Left ventricle myocardium inferior (tissue), 1 donor: ENCODE measurements around the gene TCF7L1. TPM values are rescaled to one million over a fixed set of nuclear protein-coding genes. Genes with fewer than 3 reads are reported as not detected.
"Not testable (repeated sequence)": the region's sequence is repeated elsewhere in the genome, so short reads cannot be mapped to it uniquely, and the experiment has no call there.

ENCODE experiments used
- DNase-seq: peaks from one replicate; pipeline ENCODE4 v3.0.0-alpha.2; 2020
- H3K27ac ChIP-seq: fragments of 200-600 bp; replicated peaks from 2 replicates; pipeline ENCODE4 v1.8.0; 2021
- H3K27me3 ChIP-seq: fragments of 200-600 bp; 2 replicates; pipeline ENCODE4 v1.8.0; 2021; ENCODE audit warnings: low read depth
- H3K36me3 ChIP-seq: fragments of 200-600 bp; 2 replicates; pipeline ENCODE4 v1.8.0; 2021
- H3K4me1 ChIP-seq: fragments of 200-600 bp; 2 replicates; pipeline ENCODE4 v1.8.0; 2021
- H3K4me3 ChIP-seq: fragments of 200-600 bp; 2 replicates; pipeline ENCODE4 v1.8.0; 2021; ENCODE audit warnings: mild to moderate bottlenecking, moderate library complexity
- H3K9me3 ChIP-seq: fragments of 200-600 bp; replicated peaks from 2 replicates; pipeline ENCODE4 v1.8.0; 2021
- CTCF ChIP-seq: fragments of 200-600 bp; IDR thresholded peaks from 2 replicates; pipeline ENCODE4 v1.8.0; 2021; ENCODE audit warnings: antibody characterized with exemption, mild to moderate bottlenecking, borderline replicate concordance
- intact Hi-C: fragments of 100-400 bp; cut with micrococcal nuclease; formaldehyde crosslinking; loops from one replicate; pipeline ENCODE4 v1.11.0; 2022
- total RNA-seq: library from RNA; stranded (reverse); fragmentation: NEBNext Ultra II Directional; extraction: Animal tissue kit (Norgen Biotek cat#: 25700); gene quantifications from one replicate; pipeline ENCODE4 v1.2.1, GENCODE V29; 2021
- donor health status: DM: no; HTN: yes; CAD: no; lungs with severe emphysema.

TCF7L1 gene
- total RNA-seq, 1 donor from 2014 or later, result 7.0 TPM

GRCh38 chr2:85334928-85335327 lies 201.7 kb downstream of the TCF7L1 start:
- DNase-seq, result no peak
- H3K27me3 ChIP-seq, result no peaks in the 10 kb centered on the region
- H3K9me3 ChIP-seq, result no peaks in the 10 kb centered on the region
- no peak for TF ChIP-seq CTCF
- H3K36me3 ChIP-seq, result no peaks in the 10 kb centered on the region
- H3K27ac ChIP-seq, result no peak overlapping the region
- no peaks in the 10 kb centered on the region for H3K4me1 ChIP-seq
- intact Hi-C loops, result no loop called here
- no peak overlapping the region for H3K4me3 ChIP-seq

DNA sequence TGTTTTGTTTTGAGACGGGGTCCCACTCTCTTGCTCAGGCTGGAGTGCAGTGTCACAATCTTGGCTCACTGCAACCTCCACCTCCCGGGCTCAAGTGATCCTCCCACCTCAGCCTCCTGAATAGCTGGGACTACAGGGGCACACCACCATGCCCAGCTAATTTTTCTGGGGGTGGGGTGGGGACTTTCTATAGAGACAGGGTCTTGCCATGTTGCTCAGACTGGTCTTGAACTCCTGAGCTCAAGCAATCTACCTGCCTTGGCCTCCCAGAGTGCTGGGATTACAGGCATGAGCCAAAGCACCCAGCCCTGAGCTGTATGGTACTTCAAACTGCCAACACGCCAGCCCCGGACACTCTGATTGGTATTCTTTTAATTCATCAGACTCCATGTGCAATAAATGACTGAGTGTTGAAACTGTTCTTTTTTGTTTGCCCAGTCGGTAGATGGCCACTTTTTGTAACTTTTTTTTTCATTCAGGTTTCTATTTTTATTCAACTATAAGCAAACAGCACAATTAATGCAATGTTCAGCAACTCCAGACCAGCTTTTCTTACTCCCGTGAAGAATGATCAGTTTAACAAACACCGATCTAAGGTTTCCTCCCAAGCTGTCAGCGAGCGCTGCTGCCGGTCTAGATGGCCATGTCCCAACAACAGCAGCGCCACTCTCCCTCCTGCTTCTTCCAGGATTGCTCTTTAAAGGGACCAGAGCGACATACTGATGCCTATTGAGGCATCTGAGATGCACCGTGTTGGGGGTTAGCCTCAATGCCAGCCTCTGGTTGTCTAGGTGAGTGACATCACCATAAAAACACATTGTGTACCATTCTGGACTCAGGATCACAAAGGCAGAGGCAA lies 207.1 kb downstream of the TCF7L1 start:
- no peak for DNase-seq
- Histone ChIP-seq H3K36me3 (peaks cover 20% of the 10 kb centered on the region), H3K27ac (no peak overlapping the region)

DNA sequence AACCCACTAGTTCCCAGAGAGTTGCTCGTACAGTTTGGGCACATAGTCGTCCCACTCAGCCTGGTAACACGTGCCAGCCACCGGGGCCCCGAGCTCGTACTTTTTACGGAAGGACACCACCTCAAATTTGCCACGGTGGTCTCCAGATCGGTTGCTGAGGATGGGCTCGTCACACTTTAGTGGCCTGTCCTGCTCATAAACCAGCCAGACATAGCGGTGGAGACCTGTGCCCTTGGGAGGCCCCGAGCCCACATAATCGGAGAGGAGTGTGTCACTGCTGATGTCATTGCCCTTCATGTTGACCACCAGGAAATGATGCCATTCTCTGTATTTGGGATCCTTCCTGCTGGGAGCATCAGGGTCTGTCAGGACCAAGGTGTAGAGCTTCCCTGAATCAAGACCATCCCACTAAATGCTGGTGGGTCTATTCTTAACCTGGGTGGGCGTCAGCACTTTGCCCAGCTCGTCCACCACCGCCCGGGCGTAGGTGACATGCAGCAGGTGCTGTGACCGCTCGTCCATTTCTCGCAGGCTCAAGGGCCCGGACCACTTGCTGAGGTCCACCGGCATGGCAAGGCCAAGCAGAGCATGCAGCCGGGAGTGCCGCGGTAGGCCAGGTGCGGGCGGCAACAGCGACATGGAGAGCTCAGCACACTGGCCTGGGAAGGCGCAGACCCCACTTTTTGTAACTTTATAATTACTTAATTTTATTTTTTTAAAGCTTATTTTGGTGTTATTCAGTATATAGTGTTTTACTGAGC lies 208.3 kb downstream of the TCF7L1 start:
- H3K4me1 ChIP-seq, result no peaks in the 10 kb centered on the region
- H3K27me3 ChIP-seq, result no peaks in the 10 kb centered on the region
- H3K36me3 ChIP-seq, result peaks cover 32% of the 10 kb centered on the region
- no peak overlapping the region for H3K27ac ChIP-seq
- intact Hi-C loops, result no loop called here
- TF ChIP-seq CTCF, result no peak
- H3K9me3 ChIP-seq, result no peaks in the 10 kb centered on the region
- no peak overlapping the region for H3K4me3 ChIP-seq
- DNase-seq, result no peak

More for the DNA sequence above, 207.1 kb downstream of the TCF7L1 start:
- intact Hi-C loops, result no loop called here
- Histone ChIP-seq H3K4me3 (no peak overlapping the region), H3K27me3 (no peaks in the 10 kb centered on the region), H3K4me1 (no peaks in the 10 kb centered on the region), H3K9me3 (no peaks in the 10 kb centered on the region)
- no peak for TF ChIP-seq CTCF

DNA sequence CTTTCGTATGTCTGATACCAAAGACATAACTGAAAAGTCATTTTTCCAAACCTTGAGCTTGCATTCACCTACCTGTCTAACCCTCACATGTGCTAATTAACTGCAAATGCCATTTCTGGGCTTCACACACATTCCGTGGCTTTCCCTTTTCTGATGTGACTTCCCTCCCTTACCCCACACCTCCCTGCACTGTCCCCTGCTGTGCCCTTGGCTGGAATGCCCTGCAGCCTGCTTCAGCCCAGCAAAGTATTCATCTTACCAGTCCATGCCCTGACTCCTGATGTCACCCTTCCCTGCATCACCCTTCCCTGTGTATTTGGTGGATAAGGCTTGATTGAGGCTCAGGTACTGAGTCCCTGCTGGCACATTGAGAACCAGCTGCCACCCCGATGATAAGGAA lies 209.0 kb downstream of the TCF7L1 start:
- peaks cover 39% of the 10 kb centered on the region for H3K36me3 ChIP-seq
- H3K27me3 ChIP-seq, result no peaks in the 10 kb centered on the region
- TF ChIP-seq CTCF, result no peak
- no peak overlapping the region for H3K27ac ChIP-seq
- no peaks in the 10 kb centered on the region for H3K9me3 ChIP-seq
- intact Hi-C loops, result no loop called here
- DNase-seq, result no peak
- H3K4me1 ChIP-seq, result no peaks in the 10 kb centered on the region
- no peak overlapping the region for H3K4me3 ChIP-seq

DNA sequence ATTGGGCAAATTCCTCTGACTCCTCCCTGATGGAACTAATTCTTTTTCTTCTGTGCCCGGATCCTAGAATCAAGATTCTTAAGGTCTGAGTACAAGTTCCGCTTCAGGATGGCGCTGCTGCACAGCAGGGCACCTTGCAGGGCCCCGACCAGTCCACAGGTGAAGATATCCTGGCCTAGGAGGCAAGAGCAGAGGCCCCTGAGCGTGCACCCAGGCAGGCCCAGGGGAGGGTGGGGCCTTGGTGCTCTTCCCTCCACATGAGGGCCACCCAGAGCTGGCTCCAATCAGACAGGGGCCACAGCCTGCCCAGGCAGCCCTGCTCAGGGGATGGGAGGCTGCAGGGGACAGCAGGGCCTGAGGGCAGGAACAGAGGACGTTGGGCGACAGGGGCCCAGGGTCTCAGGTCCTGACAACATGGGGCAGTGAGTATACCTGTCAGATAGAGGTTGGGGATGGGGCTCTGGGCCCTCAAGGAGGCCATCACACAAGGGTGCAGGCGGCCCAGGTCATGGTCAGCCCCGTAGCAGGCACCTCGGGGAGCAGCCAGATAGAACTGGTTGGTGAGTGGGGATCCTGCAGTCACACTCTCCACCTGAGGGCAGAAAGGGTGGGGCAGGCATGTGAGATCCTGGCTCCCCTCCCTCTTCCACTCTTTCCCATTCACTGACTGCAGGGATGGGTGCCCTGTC lies 210.2 kb downstream of the TCF7L1 start:
- H3K4me1 ChIP-seq, H3K9me3 ChIP-seq, H3K4me3 ChIP-seq, DNase-seq, H3K27ac ChIP-seq, H3K27me3 ChIP-seq, intact Hi-C loops: not testable (repeated sequence)
- H3K36me3 ChIP-seq, result peaks cover 51% of the 10 kb centered on the region
